ENCODE data around the gene GRIN1.

DNA sequence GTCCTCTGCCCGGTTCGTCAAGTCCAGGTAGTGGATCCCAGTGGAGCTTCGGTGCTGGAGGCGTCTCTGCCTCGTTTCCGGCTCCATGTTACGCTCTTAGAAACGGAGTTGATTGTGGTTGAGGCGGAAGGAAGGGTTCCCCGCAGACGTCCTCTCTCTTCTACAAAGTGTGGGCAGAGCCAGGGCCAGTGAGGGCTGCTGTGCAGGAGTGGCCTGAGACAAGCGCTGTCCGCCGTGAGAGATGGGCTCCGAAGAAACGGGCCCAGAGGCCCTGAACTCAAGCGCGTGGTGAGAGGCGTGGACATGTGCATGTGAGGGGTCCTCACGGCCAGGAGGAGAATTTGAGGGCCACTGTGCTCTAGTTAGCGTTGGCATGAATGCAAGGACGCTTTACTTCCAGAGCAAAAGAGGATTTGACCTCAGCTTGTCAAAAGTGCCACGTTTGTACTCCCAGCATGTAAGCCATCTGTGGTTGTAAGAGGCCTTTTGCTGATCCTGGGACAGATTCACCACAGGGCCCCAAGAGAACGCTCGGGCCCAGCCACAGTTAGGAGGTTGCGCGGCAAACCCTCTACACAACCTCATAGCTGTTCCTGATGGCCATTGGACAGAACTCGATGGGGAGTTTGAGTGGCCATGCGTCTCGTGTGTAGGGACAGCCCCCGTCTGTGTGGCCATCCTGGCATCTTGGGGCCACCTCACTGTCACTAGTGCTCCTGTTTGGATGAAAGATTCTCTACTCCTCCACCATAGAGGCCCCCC, 42.0 kb upstream of the GRIN1 start:
- TF ChIP-seq BHLHE40 (IDR thresholded peaks at IDR 0.05; ENCODE audit: borderline replicate concordance): no peak
- TF ChIP-seq SUZ12 (IDR thresholded peaks at IDR 0.05): no peak
- TF ChIP-seq ARNT (IDR thresholded peaks at IDR 0.05): no peak
- TF ChIP-seq HDGF (IDR thresholded peaks at IDR 0.05; ENCODE audit: borderline replicate concordance): no peak
- no peak for TF ChIP-seq TARDBP (IDR thresholded peaks at IDR 0.05)
- no peak for TF ChIP-seq ELF4 (IDR thresholded peaks at IDR 0.05)
- no peak for TF ChIP-seq SP1 (IDR thresholded peaks at IDR 0.05)
- no peak for TF ChIP-seq FOXM1 (IDR thresholded peaks at IDR 0.05; ENCODE audit: borderline replicate concordance)
- no peak for TF ChIP-seq FOXA1 (IDR thresholded peaks at IDR 0.05)
- no peak for TF ChIP-seq FOXK2 (IDR thresholded peaks at IDR 0.05)
